Epithelial cell of esophagus (primary cell): ENCODE results near the gene MSH5.

Source experiments
- DNase-seq: peaks from one replicate; pipeline ENCODE4 v3.0.0; 2010; ENCODE audit warnings: low read depth
- H3K4me3 ChIP-seq: 2 replicates; pipeline ENCODE4 v1.5.1; 2011; ENCODE audit warnings: mild to moderate bottlenecking, low read length, control low read depth
- TF ChIP-seq, protein P1 (sequence below): IDR thresholded peaks from 2 replicates; pipeline ENCODE4 v1.5.1; 2011; ENCODE audit warnings: low read depth, mild to moderate bottlenecking, low read length, control low read depth, inconsistent platforms; ENCODE audit not compliant: insufficient read depth; ENCODE audit errors: missing control alignments

The MSH5 gene

DNA sequence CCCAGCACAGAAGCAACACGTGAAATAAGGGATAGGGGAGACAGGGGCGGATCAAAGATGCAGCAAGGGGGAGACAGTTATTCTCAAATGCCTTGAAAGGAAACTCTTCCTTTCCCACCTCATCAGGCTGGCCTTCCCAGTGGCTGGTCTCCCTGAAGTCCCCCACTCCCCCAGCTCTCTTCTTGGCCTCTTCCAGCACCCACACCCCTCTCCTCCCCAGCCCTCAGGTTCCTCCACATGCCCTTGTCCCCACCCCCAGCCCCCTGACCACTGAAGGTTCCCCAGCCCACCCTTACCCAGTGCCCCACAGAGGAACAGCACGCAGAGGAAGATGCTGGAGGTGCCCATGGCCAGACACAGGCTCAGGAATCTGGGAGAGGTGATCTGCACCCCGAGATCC, 26.3 kb upstream of the MSH5 start:
- no peak overlapping the region for H3K4me3 ChIP-seq
- no peak for DNase-seq
- TF ChIP-seq, protein P1, sequence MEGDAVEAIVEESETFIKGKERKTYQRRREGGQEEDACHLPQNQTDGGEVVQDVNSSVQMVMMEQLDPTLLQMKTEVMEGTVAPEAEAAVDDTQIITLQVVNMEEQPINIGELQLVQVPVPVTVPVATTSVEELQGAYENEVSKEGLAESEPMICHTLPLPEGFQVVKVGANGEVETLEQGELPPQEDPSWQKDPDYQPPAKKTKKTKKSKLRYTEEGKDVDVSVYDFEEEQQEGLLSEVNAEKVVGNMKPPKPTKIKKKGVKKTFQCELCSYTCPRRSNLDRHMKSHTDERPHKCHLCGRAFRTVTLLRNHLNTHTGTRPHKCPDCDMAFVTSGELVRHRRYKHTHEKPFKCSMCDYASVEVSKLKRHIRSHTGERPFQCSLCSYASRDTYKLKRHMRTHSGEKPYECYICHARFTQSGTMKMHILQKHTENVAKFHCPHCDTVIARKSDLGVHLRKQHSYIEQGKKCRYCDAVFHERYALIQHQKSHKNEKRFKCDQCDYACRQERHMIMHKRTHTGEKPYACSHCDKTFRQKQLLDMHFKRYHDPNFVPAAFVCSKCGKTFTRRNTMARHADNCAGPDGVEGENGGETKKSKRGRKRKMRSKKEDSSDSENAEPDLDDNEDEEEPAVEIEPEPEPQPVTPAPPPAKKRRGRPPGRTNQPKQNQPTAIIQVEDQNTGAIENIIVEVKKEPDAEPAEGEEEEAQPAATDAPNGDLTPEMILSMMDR = no peak

DNA sequence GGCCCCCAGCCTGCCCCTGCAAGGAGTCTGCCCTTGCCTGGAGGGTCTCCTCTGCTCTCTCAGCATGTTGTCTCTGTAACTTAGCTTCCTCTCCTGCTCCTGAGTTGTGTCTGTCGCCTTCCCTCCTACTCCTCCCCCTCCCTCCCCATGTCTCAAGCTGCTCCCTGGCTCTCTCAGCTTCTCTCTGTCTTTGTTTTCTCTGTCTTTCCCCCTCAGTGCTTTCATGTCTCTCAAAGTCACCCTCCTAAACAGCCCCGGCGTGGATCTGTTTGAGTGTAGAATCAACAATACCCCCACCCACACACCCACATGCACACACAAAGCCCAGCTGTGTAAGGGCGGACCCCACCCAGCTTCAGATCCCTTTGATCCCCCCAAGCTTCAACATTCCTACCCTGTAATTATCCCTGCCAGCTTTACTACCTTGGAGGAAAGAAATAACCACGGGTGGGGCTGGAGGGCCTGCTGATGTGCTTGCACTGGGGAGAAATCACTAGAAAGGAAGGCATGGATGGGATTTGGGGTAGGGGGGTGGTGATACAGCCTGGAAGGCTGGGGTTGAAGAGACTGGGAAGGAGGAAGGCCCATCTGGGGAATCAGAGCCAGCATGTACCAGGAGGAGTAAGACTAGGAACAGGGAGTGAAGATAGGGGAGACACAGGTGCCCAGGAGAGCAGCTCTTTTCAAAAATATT, 25.7 kb upstream of the MSH5 start:
- DNase-seq = no peak
- TF ChIP-seq, protein P1 = no peak
- H3K4me3 ChIP-seq = no peak overlapping the region

DNA sequence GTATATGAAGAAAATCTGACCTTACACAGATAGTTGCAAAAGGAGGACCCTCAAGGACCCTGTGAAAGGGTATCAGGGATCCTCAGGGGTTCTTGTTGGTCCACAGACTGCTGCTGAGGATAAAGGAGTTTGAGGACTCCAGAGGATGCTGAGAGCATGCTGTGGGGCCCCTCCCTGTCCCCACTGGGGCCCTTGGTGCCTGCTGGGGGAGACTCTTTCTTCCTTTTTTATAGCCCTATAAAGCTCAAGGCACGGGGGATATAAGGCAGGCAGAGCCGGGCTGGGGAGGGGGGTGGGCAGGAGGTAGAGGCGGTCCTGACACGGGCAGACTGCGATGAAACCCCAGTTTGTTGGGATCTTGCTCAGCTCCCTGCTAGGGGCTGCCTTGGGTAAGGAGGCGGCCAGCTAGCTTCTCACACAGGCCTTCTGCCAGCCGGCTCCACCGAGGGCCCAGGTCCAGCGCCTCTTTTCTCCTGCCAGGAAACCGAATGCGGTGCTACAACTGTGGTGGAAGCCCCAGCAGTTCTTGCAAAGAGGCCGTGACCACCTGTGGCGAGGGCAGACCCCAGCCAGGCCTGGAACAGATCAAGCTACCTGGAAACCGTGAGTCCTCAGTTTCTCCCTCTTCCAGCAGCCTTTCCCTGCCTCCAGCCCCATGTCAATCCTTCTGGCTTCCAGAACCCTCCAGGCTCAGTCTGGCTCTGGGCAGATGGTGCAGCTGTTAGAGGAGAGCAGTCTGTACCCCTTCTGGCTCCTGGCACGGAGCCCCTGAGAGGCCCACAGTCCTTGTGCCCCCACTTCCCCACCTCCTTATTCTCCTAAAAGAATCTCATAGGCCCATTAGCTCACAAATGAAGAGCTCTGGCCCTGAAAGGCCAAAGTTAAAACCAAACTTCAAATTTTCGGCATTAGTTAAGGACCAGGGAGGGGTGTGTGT, 24.5 kb upstream of the MSH5 start, which contains the start of gene LY6G6D:
Gene LY6G6D (plus strand): TSS at position 327 of the 937 bp plus-strand sequence. CDS start 8 bp downstream, at position 335.
- no peak for DNase-seq
- TF ChIP-seq, protein P1 = no peak
- H3K4me3 ChIP-seq = no peak within 1 kb of the TSS

DNA sequence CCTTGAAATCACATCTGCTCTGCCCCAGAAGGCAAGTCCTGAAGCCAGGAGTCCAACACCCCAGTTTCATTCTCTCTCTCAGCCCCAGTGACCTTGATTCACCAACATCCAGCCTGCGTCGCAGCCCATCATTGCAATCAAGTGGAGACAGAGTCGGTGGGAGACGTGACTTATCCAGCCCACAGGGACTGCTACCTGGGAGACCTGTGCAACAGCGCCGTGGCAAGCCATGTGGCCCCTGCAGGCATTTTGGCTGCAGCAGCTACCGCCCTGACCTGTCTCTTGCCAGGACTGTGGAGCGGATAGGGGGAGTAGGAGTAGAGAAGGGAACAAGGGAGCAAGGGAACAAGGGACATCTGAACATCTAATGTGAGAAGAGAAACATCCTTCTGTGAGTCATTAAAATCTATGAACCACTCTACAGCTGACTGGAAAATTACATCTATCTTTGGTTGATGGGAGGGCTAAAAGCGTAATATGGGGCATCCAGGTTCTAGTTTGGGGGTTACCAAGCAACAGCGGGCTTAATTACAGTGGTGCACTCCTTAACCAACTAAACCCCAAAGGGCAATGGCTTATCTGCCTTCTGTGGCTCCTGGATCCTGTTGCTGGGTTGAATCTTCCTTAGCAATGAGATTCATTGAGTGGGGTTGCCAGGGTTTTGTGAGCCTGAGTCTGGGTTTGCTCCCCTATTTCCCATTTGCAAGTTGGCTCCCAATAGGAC, 22.1 kb upstream of the MSH5 start:
- TF ChIP-seq, protein P1 = peak; percentile 28
- H3K4me3 ChIP-seq = no peak overlapping the region
- DNase-seq = peak; percentile 57

DNA sequence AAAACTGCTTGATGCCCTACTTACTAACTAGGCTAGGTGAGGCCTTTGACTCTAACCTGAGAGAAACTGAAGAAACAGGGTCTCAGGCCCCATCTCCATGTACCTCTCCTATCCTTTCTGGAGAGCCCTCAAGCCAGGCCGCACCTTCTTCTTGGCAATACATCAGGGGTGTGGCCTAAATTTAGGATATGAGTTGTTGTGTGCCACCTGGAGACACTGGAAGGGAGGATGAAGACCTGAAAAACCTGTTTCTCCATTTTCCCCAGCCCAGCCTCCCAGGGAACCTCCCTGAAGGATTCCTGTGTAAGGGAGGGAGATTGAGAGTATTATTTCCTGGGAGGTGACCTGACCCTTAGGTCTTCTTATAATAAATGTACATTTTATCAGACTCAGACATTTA, 21.5 kb upstream of the MSH5 start:
- TF ChIP-seq, protein P1 = no peak

DNA sequence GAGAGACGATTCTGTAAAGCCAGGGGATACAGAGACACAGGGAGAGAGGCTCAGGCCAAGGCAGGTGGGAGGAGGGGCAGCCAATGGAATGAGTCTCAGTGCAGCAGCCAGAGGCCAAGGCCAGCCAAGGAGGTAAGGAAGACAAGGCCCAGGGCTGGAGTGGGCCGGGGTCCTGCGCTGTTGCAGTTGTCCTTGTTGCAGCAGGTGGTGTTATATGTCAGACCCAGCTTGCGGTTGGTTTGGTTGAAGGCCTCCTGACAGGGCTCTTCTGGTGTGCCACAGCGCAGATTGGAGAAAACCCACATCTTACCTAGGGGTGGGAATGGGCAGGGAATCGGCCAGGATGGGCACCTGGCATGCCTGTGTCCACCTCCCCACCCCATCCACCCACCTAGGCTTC, 20.8 kb upstream of the MSH5 start:
- H3K4me3 ChIP-seq = no peak overlapping the region
- TF ChIP-seq, protein P1 = no peak
- DNase-seq = no peak

More for the DNA sequence above, 21.5 kb upstream of the MSH5 start:
- DNase-seq = peak; percentile 94
- H3K4me3 ChIP-seq = no peak overlapping the region
